Measurements from ENCODE around the gene SERPINB10. TPM values are rescaled to one million over a fixed set of nuclear protein-coding genes. Genes with fewer than 3 reads are reported as not detected.

The SERPINB10 gene
- total and polyA plus RNA-seq, 10 donors: 0.07 to 5.6 (median 0.57) TPM; not detected in 1

- 87 to 93% (median 92%) methylated on average over 2 of the region's 2 CpGs for WGBS, 5 donors
These were observed 2.4 kb upstream of the SERPINB10 start for GRCh38 chr18:63905361-63905760.

DNA sequence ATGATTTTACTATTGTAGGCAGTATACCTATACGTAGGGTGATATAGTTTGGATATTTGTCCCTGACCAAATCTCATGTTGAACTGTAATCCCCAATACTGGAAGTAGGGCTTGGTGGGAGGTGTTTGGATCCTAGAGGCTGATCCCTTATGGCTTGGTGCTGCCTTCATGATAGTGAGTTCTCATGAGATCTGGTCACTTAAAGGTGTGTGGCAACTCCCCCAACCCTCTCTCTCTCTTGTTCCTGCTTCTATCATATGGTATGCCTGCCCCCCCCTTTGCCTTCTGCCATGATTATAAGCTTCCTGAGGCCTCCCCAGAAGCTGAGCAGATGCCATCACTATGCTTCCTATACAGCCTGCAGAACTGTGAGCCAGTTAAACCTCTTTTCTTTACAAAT lies 1.7 kb upstream of the SERPINB10 start:
- intact Hi-C loops (cut with DNase I; ENCODE audit: low total_unique reads): no loop called here
- WGBS, 5 donors: 87 to 97% (median 90%) methylated on average over 1 of the region's 1 CpG

More at GRCh38 chr18:63905361-63905760, 2.4 kb upstream of the SERPINB10 start:
- TF ChIP-seq CTCF (IDR thresholded peaks at IDR 0.05 in 8 of 11, conservative IDR thresholded peaks at IDR 0.05 in 3 of 11): no peak
- no peak for TF ChIP-seq POLR2AphosphoS5 (IDR thresholded peaks at IDR 0.05)
- no peak for TF ChIP-seq POLR2A (IDR thresholded peaks at IDR 0.05)
- intact Hi-C loops (cut with DNase I; ENCODE audit: low total_unique reads): no loop called here
- H3K27me3 ChIP-seq (replicated peaks in 1 of 7): no peaks in the 10 kb centered on the region
- DNase-seq: no peak
- no peak overlapping the region for H3K4me3 ChIP-seq
- H3K4me1 ChIP-seq: no peaks in the 10 kb centered on the region
- H3K9me3 ChIP-seq: peaks cover 0 to 5% (median 0%) of the 10 kb centered on the region in 8 donors
- H3K27ac ChIP-seq: no peak overlapping the region
- no peaks in the 10 kb centered on the region for H3K36me3 ChIP-seq

GRCh38 chr18:63908858-63909257 lies 1.1 kb downstream of the SERPINB10 start:
- no peak for DNase-seq
- Histone ChIP-seq H3K36me3 (no peaks in the 10 kb centered on the region), H3K27me3 (replicated peaks in 1 of 7) (no peaks in the 10 kb centered on the region), H3K27ac (peak overlapping the region in 1 of 8 donors; percentile 22), H3K4me1 (no peaks in the 10 kb centered on the region), H3K9me3 (peaks cover 0 to 5% (median 0%) of the 10 kb centered on the region in 8 donors), H3K4me3 (no peak overlapping the region)
- intact Hi-C loops (cut with DNase I; ENCODE audit: low total_unique reads): no loop called here
- TF ChIP-seq POLR2A (IDR thresholded peaks at IDR 0.05) (no peak), POLR2AphosphoS5 (IDR thresholded peaks at IDR 0.05) (no peak), CTCF (IDR thresholded peaks at IDR 0.05 in 8 of 11, conservative IDR thresholded peaks at IDR 0.05 in 3 of 11) (no peak)
- 58 to 83% (median 75%) methylated on average over 1 of the region's 1 CpG for WGBS, 5 donors

More for the DNA sequence above, 1.7 kb upstream of the SERPINB10 start:
- Histone ChIP-seq H3K4me1 (no peaks in the 10 kb centered on the region), H3K27me3 (replicated peaks in 1 of 7) (no peaks in the 10 kb centered on the region), H3K27ac (no peak overlapping the region), H3K4me3 (no peak overlapping the region), H3K36me3 (no peaks in the 10 kb centered on the region), H3K9me3 (peaks cover 0 to 5% (median 0%) of the 10 kb centered on the region in 8 donors)
- TF ChIP-seq POLR2A (IDR thresholded peaks at IDR 0.05) (no peak), POLR2AphosphoS5 (IDR thresholded peaks at IDR 0.05) (no peak), CTCF (IDR thresholded peaks at IDR 0.05 in 8 of 11, conservative IDR thresholded peaks at IDR 0.05 in 3 of 11) (no peak)
- no peak for DNase-seq

DNA sequence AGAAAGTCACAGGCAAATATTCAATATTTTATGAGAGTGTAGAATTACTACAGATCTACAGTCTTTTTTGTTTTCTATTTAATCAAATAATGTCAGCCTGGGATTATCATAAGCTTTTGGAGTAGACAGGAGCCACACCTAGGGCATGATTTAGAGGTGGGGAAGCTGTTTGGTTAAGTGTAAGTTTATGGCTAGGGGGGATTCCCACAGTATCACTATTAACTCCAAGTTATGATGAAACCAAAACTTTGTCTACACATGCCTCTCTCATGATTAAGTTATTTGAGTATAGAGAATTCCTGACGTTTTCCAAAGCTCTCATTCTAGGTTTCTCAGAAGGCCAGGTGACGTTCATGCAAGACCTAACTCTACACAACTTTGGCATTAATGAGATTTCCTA lies 2.1 kb downstream of the SERPINB10 start:
- TF ChIP-seq POLR2A (IDR thresholded peaks at IDR 0.05) (no peak), CTCF (IDR thresholded peaks at IDR 0.05 in 8 of 11, conservative IDR thresholded peaks at IDR 0.05 in 3 of 11) (no peak), POLR2AphosphoS5 (IDR thresholded peaks at IDR 0.05) (no peak)
- intact Hi-C loops (cut with DNase I; ENCODE audit: low total_unique reads): no loop called here
- no peak overlapping the region for H3K27ac ChIP-seq
- H3K4me1 ChIP-seq: no peaks in the 10 kb centered on the region
- 61 to 79% (median 67%) methylated on average over 2 of the region's 2 CpGs for WGBS, 5 donors
- DNase-seq: no peak
- peaks cover 0 to 5% (median 0%) of the 10 kb centered on the region in 8 donors for H3K9me3 ChIP-seq
- H3K27me3 ChIP-seq (replicated peaks in 1 of 7): no peaks in the 10 kb centered on the region
- no peak overlapping the region for H3K4me3 ChIP-seq
- no peaks in the 10 kb centered on the region for H3K36me3 ChIP-seq
